GM10266 (cell line): ENCODE data around the gene BAIAP3.
A peak's percentile ranks its signal among the peaks of the same experiment; 100 is the strongest.

ENCODE experiments used
- DNase-seq: peaks from one replicate; pipeline ENCODE4 v3.0.0; 2012; ENCODE audit errors: extremely low spot score
- TF ChIP-seq, protein P1 (sequence below): IDR thresholded peaks from 2 replicates; pipeline ENCODE4 v1.5.1; 2012; ENCODE audit warnings: mild to moderate bottlenecking, low read depth; ENCODE audit not compliant: control insufficient read depth, insufficient read depth; ENCODE audit errors: missing control alignments

BAIAP3 gene

DNA sequence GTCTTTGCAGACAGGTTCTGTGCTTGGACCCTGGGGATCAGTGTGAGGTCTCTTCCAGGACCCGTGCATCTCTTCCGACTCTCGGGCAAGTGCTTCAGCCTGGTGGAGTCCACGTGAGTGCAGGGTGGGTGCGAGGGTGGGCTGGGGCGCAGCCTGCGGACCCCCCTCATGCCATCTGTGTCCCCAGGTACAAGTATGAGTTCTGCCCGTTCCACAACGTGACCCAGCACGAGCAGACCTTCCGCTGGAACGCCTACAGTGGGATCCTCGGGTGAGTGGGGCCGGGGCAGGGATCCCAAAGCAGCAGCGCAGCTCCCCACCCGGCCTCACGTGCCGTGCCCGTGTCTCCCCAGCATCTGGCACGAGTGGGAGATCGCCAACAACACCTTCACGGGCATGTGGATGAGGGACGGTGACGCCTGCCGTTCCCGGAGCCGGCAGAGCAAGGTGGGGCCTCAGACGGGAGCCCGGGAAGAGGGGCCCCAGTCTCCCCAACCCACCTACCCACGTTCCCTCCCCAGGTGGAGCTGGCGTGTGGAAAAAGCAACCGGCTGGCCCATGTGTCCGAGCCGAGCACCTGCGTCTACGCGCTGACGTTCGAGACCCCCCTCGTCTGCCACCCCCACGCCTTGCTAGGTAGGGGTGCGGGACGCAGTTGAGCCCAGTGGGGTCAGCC is 28.4 kb downstream of the BAIAP3 start:
- TF ChIP-seq, protein P1, sequence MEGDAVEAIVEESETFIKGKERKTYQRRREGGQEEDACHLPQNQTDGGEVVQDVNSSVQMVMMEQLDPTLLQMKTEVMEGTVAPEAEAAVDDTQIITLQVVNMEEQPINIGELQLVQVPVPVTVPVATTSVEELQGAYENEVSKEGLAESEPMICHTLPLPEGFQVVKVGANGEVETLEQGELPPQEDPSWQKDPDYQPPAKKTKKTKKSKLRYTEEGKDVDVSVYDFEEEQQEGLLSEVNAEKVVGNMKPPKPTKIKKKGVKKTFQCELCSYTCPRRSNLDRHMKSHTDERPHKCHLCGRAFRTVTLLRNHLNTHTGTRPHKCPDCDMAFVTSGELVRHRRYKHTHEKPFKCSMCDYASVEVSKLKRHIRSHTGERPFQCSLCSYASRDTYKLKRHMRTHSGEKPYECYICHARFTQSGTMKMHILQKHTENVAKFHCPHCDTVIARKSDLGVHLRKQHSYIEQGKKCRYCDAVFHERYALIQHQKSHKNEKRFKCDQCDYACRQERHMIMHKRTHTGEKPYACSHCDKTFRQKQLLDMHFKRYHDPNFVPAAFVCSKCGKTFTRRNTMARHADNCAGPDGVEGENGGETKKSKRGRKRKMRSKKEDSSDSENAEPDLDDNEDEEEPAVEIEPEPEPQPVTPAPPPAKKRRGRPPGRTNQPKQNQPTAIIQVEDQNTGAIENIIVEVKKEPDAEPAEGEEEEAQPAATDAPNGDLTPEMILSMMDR, result no peak
- no peak for DNase-seq

DNA sequence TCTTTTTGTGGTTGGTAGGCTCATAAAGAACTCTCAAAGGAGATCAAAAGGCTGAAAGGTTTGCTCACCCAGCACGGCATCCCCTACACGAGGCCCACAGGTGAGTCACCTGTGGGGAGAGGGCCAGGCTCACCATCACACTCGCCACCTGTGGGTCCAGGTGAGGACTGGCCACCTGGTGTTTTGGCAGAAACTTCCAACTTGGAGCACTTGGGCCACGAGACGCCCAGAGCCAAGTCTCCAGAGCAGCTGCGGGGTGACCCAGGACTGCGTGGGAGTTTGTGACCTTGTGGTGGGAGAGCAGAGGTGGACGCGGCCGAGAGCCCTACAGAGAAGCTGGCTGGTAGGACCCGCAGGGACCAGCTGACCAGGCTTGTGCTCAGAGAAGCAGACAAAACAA is 29.4 kb downstream of the BAIAP3 start:
- no peak for DNase-seq
- TF ChIP-seq, protein P1, result no peak

DNA sequence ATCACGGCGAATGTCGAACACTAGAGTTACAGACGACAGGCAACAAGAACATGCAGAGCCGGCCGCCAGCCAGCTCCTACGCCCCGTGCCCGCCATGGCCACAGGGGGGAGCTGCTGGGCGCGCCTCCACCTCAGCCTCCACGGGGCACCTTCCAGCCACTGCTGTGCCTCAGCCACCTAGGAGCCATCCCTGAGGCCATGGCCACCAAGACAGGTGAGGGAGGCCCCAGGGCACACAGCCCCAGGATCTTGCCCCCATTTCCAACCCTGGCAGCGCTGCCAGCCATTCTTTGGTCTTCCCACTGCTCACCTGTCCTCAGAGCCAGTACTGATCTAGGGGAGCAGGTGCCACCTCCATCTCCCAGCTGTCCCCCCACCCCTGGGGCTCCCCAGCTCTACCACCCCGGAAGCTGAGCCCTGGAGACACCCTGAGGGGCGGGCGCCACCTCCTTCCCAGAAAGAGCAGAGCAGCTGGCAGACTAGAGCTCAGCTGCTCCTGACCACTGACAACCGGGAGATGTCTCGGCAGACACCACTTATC is 30.1 kb downstream of the BAIAP3 start:
- peak; percentile 92 for DNase-seq
- TF ChIP-seq, protein P1, result peak; percentile 92

DNA sequence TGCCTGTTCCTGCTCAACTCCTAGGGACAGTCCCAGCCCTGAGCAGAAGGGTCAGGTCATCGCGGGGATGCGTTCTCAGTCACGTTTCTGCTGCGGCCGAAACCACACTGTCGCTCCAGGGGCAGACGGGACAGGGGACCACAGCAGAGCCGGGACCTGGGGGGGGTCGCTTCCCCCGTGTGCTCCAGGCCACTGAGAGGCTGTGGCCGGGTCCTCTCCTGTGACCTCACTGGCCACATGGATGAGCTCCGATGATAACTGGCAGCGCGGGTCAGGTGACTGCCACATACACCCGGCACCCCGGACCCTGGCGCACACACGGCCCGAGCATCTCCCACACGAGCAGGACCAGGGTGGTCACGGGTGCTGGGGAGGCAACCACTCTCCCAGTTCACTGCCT is 31.1 kb downstream of the BAIAP3 start:
- TF ChIP-seq, protein P1, result no peak

DNA sequence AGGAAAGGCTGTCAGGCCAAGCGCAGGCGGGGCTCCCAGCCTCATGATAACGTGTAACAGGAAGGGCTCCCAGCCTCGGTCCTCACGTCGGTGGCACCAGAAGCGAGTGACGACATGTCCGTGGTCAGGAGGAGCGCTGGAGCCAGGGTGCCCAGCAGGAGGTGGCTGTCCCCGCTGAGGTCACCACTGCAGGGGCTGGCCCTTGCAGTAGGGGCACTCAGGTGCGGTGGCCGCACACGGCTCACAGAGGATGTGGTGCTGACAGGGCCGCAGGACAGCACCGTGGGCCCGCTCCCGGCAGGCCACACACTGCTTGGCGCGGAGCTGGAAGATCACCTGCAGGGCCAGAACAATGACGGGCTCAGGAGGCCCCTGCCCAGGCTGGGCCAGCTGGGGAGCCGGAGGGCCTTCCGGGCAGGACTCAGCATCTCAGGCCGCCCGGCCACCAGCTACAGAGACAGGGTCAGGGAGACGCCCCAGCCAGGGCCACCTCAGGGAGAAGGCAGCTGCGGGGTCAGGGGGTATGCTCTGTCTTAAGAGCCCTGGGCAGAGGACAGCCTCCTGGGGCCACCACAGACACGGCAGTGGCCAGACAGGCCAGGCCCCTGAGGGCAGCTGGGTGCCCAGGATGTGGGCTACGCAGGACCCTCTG is 32.7 kb downstream of the BAIAP3 start:
- no peak for DNase-seq
- TF ChIP-seq, protein P1, result no peak

More for the DNA sequence above, 31.1 kb downstream of the BAIAP3 start:
- no peak for DNase-seq

DNA sequence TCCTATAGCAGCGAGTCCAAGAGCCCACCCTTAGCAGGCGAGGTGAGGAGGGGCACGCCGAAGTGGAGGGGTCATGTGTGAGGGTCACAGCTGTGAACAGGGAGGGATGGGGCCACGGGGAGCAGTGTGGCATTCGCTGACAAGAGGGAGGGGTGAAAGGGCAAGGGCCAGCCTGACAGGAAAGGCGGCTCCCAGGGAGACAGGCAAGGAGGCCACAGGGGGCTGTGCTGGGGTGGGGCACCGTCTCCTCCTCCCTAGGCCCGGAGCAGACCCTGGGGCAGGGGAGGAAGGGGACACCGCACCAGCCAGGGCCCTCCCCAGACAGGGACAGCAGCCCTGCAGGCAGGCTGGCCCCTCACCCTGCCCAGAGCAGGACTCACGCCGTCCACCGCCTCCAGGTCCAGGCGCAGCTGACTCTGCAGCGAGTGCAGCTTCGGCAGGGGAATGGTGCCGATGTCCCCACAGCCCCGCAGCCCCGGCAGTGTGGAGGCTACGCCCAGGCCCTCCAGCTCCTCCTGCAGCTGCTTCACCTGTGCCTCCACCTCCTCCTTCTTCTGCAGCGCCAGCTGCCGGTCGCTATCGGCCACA is 33.4 kb downstream of the BAIAP3 start:
- TF ChIP-seq, protein P1, result no peak

More for the DNA sequence above, 33.4 kb downstream of the BAIAP3 start:
- DNase-seq, result no peak
